ENCODE results near the gene EN2.

DNA sequence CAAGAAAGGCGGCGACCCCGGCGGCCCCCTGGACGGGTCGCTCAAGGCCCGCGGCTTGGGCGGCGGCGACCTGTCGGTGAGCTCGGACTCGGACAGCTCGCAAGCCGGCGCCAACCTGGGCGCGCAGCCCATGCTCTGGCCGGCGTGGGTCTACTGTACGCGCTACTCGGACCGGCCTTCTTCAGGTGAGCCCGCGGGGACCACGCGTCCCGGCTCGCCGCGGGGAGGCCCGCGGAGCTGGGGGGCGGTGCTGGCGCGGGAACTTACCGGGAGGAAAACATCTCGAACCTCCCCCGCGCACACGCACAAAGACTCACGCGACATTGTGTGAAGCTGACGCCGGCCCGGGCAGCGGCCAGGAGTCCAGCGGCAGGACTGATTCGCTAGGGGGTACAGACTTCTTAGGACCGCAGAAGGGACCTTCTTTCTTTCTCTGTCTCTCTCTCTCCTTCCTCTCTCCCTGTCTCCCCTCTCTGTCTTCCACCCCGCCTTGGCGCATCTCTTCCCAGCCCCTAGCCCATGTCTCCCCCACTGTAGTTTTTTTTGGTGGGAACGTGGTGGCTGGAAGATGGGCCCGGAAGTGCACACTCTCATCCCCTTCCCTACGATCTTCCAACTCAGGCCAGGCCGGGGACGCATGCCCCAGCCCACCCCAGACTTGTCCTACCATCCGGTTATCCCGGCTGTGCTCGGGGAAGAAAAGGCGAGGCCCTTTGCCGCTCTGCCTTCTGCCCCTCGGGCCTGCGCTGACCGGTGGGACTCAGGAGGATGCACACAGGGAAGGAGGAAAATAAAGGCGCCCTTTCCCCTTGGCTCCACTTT, 1.2 kb downstream of the EN2 start:
- TF ChIP-seq HDGF (IDR thresholded peaks at IDR 0.05; ENCODE audit: borderline replicate concordance) = no peak
- TF ChIP-seq, protein P1, sequence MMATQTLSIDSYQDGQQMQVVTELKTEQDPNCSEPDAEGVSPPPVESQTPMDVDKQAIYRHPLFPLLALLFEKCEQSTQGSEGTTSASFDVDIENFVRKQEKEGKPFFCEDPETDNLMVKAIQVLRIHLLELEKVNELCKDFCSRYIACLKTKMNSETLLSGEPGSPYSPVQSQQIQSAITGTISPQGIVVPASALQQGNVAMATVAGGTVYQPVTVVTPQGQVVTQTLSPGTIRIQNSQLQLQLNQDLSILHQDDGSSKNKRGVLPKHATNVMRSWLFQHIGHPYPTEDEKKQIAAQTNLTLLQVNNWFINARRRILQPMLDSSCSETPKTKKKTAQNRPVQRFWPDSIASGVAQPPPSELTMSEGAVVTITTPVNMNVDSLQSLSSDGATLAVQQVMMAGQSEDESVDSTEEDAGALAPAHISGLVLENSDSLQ (IDR thresholded peaks at IDR 0.05) = no peak
